Fibroblast of the aortic adventitia (primary cell): Measurements from ENCODE around the gene DISC1. TPM values are rescaled to one million over a fixed set of nuclear protein-coding genes. Genes with fewer than 3 reads are reported as not detected.

Experiments used
- DNase-seq: peaks from one replicate; pipeline ENCODE4 v3.0.0-alpha.2; 2010; ENCODE audit warnings: low read depth
- H3K4me3 ChIP-seq: 2 replicates; pipeline ENCODE4 v1.5.1; 2011; ENCODE audit warnings: low read depth, mild to moderate bottlenecking, control low read depth, low read length, moderate library complexity
- CTCF ChIP-seq: IDR thresholded peaks from 2 replicates; pipeline ENCODE4 v1.5.1; 2011; ENCODE audit warnings: mild to moderate bottlenecking, low read length, control low read depth, inconsistent platforms; ENCODE audit not compliant: insufficient read depth
- total RNA-seq: library from RNA; depleted of rRNA; stranded (reverse); fragments of >200 nt; gene quantifications from 2 replicates; pipeline ENCODE4 v1.2.3, GENCODE V29; 2012; ENCODE audit warnings: low replicate concordance

The DISC1 gene
- total RNA-seq, 1 donor: 4.7 TPM

GRCh38 chr1:231950331-231951128 is 323.9 kb downstream of the DISC1 start:
- H3K4me3 ChIP-seq: no peak overlapping the region
- no peak for TF ChIP-seq CTCF
- DNase-seq: peak; percentile 20

GRCh38 chr1:231951374-231951773 is 324.8 kb downstream of the DISC1 start:
- no peak for TF ChIP-seq CTCF
- DNase-seq: peak; percentile 67
- no peak overlapping the region for H3K4me3 ChIP-seq

- TF ChIP-seq CTCF: no peak
- peak; percentile 27 for DNase-seq
- H3K4me3 ChIP-seq: no peak overlapping the region
These were observed 325.6 kb downstream of the DISC1 start for GRCh38 chr1:231952154-231952553.

GRCh38 chr1:231953660-231954059 is 327.1 kb downstream of the DISC1 start:
- no peak for DNase-seq
- H3K4me3 ChIP-seq: no peak overlapping the region
- TF ChIP-seq CTCF: no peak

- no peak for TF ChIP-seq CTCF
- H3K4me3 ChIP-seq: no peak overlapping the region
- DNase-seq: peak; percentile 11
These were observed 328.2 kb downstream of the DISC1 start for GRCh38 chr1:231954751-231955150.

- TF ChIP-seq CTCF: no peak
- DNase-seq: no peak
- H3K4me3 ChIP-seq: no peak overlapping the region
These were observed 330.8 kb downstream of the DISC1 start for GRCh38 chr1:231957359-231957758.

- peak; percentile 42 for DNase-seq
- no peak for TF ChIP-seq CTCF
- H3K4me3 ChIP-seq: no peak overlapping the region
These were observed 331.9 kb downstream of the DISC1 start for GRCh38 chr1:231958448-231958847.
